Upper lobe of right lung (tissue), 1 donor: ENCODE results near the gene KCTD1. TPM values are rescaled to one million over a fixed set of nuclear protein-coding genes. Genes with fewer than 3 reads are reported as not detected.

Experiments
- ATAC-seq: fragments of 200-7000 bp; cut with Tn5 transposase; one replicate; pipeline ENCODE4 v1.9.1; 2020; ENCODE audit warnings: mild to moderate bottlenecking, moderate library complexity
- DNase-seq: peaks from one replicate; pipeline ENCODE4 v3.0.0-alpha.2; 2020
- H3K27ac ChIP-seq: fragments of 200-600 bp; one replicate; pipeline ENCODE4 v1.8.0; 2022
- H3K27me3 ChIP-seq: fragments of 200-600 bp; one replicate; pipeline ENCODE4 v1.8.0; 2022; ENCODE audit warnings: mild to moderate bottlenecking
- H3K36me3 ChIP-seq: fragments of 200-600 bp; one replicate; pipeline ENCODE4 v1.8.0; 2022
- H3K4me1 ChIP-seq: fragments of 200-600 bp; one replicate; pipeline ENCODE4 v1.8.0; 2022
- H3K4me3 ChIP-seq: fragments of 200-600 bp; one replicate; pipeline ENCODE4 v1.8.0; 2022; ENCODE audit warnings: mild to moderate bottlenecking
- H3K9me3 ChIP-seq: fragments of 200-600 bp; one replicate; pipeline ENCODE4 v1.8.0; 2022
- intact Hi-C: fragments of 100-400 bp; cut with DNase I; formaldehyde crosslinking; loops from one replicate; pipeline ENCODE4 v1.11.0; 2022
- total RNA-seq: library from RNA; stranded (reverse); fragmentation: NEBNext Ultra II Directional; extraction: Animal tissue kit (Norgen Biotek cat#: 25700); gene quantifications from one replicate; pipeline ENCODE4 v1.2.1, GENCODE V29; 2021
- TF ChIP-seq, protein P1 (sequence below): fragments of 200-600 bp; IDR thresholded peaks from one replicate; pipeline ENCODE4 v1.8.0; 2022; ENCODE audit warnings: antibody characterized with exemption
- donor health status: DM: no; HTN: yes; CAD: no; lungs with severe emphysema.

KCTD1 gene
- total RNA-seq, 1 donor from 2014 or later = 9.8 TPM

DNA sequence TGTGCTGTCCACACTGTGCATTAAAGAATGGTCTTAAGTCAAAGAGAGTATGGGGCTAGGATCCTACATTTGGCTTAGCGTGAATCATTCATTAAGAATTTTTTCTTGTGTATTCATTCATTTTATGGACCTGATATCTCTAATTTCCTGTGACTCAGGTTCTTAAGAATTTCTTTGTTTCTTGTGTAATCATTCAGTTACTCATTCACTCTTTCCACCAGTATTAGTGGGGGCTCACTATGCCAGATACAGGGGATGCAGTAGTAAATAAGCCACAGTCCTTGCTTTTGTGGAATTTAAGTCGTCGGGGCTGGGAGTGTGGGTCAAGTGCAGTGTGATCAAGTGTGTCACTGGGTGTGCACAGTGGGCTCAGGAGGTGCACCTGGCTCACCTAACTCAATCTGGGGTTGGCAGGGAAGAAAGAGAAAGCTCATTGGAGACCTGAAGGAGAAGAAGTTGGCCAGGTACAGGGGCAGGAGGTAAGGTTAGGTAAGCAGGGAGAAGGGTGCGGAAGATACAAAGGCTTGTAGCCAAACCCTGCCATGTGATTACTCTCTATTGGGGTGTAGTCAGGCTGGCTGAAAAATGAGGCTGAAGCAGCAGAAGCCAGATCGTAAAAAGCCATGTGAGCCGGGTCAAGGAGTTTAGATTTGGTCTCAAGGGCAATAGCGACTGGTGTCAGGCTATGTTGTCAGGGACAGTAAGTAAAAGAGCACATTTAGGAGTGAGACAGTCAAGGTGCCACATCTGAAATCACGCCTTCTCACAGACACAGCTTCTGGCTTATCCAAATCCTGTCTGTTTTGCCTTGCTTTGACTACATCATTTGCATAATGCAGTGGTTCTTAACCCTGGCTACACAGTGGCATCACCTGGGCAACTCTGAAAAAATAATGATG lies 67.2 kb downstream of the KCTD1 start:
- ATAC-seq (peak; percentile 9), DNase-seq (no peak)
- Histone ChIP-seq H3K9me3 (no peaks in the 10 kb centered on the region), H3K4me3 (no peak overlapping the region), H3K4me1 (no peaks in the 10 kb centered on the region), H3K27me3 (no peaks in the 10 kb centered on the region), H3K27ac (no peak overlapping the region), H3K36me3 (no peaks in the 10 kb centered on the region)
- TF ChIP-seq, protein P1, sequence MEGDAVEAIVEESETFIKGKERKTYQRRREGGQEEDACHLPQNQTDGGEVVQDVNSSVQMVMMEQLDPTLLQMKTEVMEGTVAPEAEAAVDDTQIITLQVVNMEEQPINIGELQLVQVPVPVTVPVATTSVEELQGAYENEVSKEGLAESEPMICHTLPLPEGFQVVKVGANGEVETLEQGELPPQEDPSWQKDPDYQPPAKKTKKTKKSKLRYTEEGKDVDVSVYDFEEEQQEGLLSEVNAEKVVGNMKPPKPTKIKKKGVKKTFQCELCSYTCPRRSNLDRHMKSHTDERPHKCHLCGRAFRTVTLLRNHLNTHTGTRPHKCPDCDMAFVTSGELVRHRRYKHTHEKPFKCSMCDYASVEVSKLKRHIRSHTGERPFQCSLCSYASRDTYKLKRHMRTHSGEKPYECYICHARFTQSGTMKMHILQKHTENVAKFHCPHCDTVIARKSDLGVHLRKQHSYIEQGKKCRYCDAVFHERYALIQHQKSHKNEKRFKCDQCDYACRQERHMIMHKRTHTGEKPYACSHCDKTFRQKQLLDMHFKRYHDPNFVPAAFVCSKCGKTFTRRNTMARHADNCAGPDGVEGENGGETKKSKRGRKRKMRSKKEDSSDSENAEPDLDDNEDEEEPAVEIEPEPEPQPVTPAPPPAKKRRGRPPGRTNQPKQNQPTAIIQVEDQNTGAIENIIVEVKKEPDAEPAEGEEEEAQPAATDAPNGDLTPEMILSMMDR = no peak
- intact Hi-C loops = no loop called here

DNA sequence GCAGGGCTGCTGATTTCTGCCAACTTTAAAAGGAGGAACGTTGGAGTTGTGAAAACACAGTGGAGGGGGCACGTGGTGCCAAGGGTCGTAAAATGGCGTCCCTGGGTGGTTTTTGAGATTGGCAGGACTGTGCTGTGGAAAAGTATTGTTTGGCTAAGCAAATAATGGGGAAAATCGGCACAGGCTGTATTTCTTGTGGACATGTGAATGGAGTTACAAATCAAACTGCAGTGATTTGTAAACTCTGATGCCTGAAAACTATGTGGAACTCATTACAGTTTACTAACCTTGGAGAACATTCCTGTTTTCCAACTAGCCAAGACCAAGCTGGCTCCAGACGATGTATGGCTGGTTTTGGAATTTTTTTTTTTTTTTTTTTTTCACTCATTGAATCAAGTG lies 68.7 kb downstream of the KCTD1 start:
- ATAC-seq (no peak), DNase-seq (no peak)
- H3K4me3 ChIP-seq = no peak overlapping the region
- TF ChIP-seq, protein P1 = no peak
- H3K9me3 ChIP-seq = no peaks in the 10 kb centered on the region
- no peaks in the 10 kb centered on the region for H3K27me3 ChIP-seq
- no peaks in the 10 kb centered on the region for H3K4me1 ChIP-seq
- no peaks in the 10 kb centered on the region for H3K36me3 ChIP-seq
- intact Hi-C loops = no loop called here
- no peak overlapping the region for H3K27ac ChIP-seq

DNA sequence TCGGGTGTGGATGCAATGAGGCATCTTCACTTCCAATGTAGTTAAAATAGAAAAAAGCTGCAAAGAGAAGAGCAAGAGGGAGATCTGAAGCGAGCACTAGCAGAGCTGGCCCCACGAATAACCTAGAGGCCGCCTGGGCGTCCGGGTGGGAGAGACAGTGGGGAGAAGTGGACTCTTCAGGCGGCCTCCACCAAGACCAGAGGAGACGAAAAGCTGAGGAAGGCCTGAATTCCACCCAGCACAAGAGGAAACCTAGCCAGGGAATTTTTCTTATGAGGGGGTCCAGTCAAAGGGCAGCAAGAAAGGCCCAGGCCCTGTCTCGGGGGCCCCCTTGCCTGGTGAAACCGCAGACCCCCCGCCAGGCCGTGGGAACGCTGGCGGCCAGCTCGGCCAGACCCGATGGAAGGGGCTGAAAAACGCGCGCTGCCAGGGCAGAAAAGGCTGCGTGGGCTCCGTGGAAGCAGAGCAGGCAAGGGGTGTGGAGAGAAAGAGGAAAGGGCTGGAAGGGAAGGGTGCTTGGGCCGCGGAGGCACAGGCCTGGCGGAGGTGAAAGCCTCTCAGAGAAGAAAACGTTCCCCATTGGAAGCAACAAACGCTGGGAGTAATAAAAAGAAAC lies 69.2 kb downstream of the KCTD1 start:
- ATAC-seq (no peak), DNase-seq (no peak)
- H3K27ac ChIP-seq = no peak overlapping the region

DNA sequence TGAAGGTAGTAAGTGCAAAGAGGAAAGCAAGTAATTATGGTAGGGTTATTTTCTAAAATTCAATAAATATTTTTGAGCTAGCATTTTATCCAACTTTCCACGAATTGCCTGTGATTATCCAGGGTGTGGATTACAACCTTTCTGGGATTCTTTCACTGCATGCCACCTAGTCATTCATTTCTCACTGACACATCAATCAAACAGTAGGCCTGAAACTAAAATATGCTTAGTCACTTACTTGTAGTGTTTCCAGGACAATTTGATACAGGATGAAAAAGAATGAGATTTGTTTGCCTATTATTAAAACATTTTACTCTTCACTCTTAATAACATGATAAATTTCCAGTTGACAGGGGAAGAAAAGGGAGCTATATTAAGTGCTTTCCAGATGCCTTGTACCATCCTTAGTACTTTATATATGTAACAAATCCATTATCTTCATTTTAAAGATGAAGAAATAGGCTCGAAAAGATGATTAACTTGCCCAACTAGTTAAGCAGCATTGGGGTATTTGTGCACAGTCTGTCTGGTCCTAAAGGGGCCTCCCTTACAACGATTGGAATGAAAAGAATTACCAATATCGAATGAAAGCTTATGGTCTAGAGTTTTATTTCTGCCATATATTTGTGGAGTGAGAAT lies 70.4 kb downstream of the KCTD1 start:
- no peaks in the 10 kb centered on the region for H3K27me3 ChIP-seq
- TF ChIP-seq, protein P1 = no peak
- H3K4me1 ChIP-seq = no peaks in the 10 kb centered on the region
- H3K27ac ChIP-seq = no peak overlapping the region
- no peak overlapping the region for H3K4me3 ChIP-seq
- no peaks in the 10 kb centered on the region for H3K9me3 ChIP-seq
- ATAC-seq = no peak
- no peaks in the 10 kb centered on the region for H3K36me3 ChIP-seq
- intact Hi-C loops = no loop called here
- DNase-seq = no peak

More for the DNA sequence above, 69.2 kb downstream of the KCTD1 start:
- Histone ChIP-seq H3K4me3 (no peak overlapping the region), H3K4me1 (no peaks in the 10 kb centered on the region), H3K9me3 (no peaks in the 10 kb centered on the region), H3K27me3 (no peaks in the 10 kb centered on the region), H3K36me3 (no peaks in the 10 kb centered on the region)
- TF ChIP-seq, protein P1 = no peak
- intact Hi-C loops = no loop called here

DNA sequence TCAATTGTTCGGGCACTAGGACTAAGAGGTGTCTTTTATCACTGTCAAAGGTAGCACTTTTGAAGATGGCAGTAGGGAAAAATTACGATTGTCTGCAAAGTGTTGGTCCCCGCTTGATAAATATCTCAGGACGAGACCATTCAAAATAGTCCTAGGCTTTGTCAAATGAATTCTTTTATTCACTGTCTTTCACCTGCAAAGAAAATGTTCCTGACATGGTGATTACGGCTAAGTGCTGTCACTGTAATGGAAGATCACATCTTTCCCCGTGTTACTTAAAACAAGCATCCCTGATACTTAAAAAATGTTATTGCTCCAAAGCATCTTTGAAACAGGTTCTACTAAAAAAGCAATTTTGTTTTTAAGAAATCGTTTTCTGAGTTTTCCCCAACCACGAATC lies 71.7 kb downstream of the KCTD1 start:
- H3K9me3 ChIP-seq = no peaks in the 10 kb centered on the region
- TF ChIP-seq, protein P1 = no peak
- H3K4me1 ChIP-seq = no peaks in the 10 kb centered on the region
- no peaks in the 10 kb centered on the region for H3K27me3 ChIP-seq
- ATAC-seq = no peak
- no peak for DNase-seq
- intact Hi-C loops = no loop called here
- H3K36me3 ChIP-seq = no peaks in the 10 kb centered on the region
- H3K4me3 ChIP-seq = no peak overlapping the region
- no peak overlapping the region for H3K27ac ChIP-seq
